Body of pancreas (tissue), 4 donors: Measurements from ENCODE around the gene GRIA3. TPM values are rescaled to one million over a fixed set of nuclear protein-coding genes. Genes with fewer than 3 reads are reported as not detected.

Experiments used
- ATAC-seq: fragments of 150-250 bp; one replicate; pipeline ENCODE4 v1.9.1; 2016
- DNase-seq, 4 donors: peaks; one replicate each; pipeline ENCODE4 v3.0.0-alpha.2; 2019
- H3K27ac ChIP-seq, 4 donors: fragments of 200-600 bp; sonication (generic); 1 replicate in 3 of 4; 2 replicates in 1 of 4; pipeline versions ENCODE4 v1.5.1 to v1.6.1; 2016 to 2019; ENCODE audit warnings: mild to moderate bottlenecking in 1 of 4, mixed read lengths in 1 of 4, moderate library complexity in 1 of 4
- H3K27me3 ChIP-seq, 2 donors: fragments of 200-600 bp; sonication (generic); one replicate each; pipeline ENCODE4 v1.6.0; 2016; ENCODE audit warnings: mild to moderate bottlenecking in 1 of 2
- H3K36me3 ChIP-seq, 2 donors: fragments of 200-600 bp; sonication (generic); replicated peaks in 1 of 2; 2 replicates each; pipeline ENCODE4 v1.5.1; 2016; ENCODE audit warnings: low read depth in 2 of 2; ENCODE audit not compliant: insufficient read depth in 1 of 2
- H3K4me1 ChIP-seq: fragments of 200-600 bp; sonication (generic); one replicate; pipeline ENCODE4 v1.6.0; 2016
- H3K4me3 ChIP-seq, 2 donors: fragments of 200-600 bp; sonication (generic); 1 replicate in 1 of 2; 2 replicates in 1 of 2; pipeline ENCODE4 v1.5.1; 2016 to 2019
- H3K9me3 ChIP-seq, 3 donors: fragments of 200-600 bp; sonication (generic); 1 replicate in 2 of 3; 2 replicates in 1 of 3; pipeline ENCODE4 v1.5.1; 2016
- POLR2A ChIP-seq, 3 donors: fragments of 450-650 bp; IDR thresholded peaks; one replicate each; pipeline ENCODE4 v1.6.1; 2016; ENCODE audit warnings: antibody characterized with exemption in 3 of 3, mild to moderate bottlenecking in 2 of 3
- WGBS, 2 donors: methylation state at CpG; one replicate each; pipeline ENCODE4 v1.1.5; 2017; 5-methylcytosine and 5-hydroxymethylcytosine counted together
- intact Hi-C: fragments of 100-400 bp; cut with DNase I; formaldehyde crosslinking; loops from one replicate; pipeline ENCODE4 v1.15.1; 2023
- total RNA-seq, 2 donors: library from RNA; depleted of rRNA; stranded (reverse); fragments of >200 nt; gene quantifications; one replicate each; pipeline ENCODE4 v1.1.0, GENCODE V29; 2016
- TF ChIP-seq, protein P1 (sequence below), 7 experiments: fragments of 450-650 bp in 4 of 7; fragments of 200-600 bp in 3 of 7; sonication (generic) in 3 of 7; IDR thresholded peaks; one replicate each; pipeline ENCODE4 v1.5.1; 2016 to 2019; ENCODE audit warnings: antibody characterized with exemption in 7 of 7

Gene GRIA3
- total RNA-seq, 2 donors from 2014 or later, result 0.52 to 0.99 TPM

DNA sequence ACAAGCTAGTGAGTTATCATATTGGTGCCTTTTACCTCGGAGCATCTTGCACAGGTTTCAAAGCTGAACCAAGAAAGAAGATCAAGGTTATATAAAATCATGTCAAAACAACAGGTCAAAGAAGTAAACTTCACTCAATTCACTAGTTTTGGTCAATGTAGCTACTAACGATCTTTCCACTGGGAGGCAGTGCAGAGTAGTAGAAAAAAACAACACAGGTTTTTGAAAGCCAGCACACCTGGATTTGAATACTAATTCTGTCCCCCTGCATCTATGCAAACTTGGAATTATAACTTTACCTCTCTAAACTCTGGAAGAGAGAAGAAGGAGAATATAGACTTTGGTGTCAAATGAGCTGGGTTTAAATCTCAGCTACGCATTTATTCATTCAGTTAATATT, 266.1 kb downstream of the GRIA3 start:
- TF ChIP-seq POLR2A (IDR thresholded peaks at IDR 0.05), result no peak
- TF ChIP-seq, protein P1, sequence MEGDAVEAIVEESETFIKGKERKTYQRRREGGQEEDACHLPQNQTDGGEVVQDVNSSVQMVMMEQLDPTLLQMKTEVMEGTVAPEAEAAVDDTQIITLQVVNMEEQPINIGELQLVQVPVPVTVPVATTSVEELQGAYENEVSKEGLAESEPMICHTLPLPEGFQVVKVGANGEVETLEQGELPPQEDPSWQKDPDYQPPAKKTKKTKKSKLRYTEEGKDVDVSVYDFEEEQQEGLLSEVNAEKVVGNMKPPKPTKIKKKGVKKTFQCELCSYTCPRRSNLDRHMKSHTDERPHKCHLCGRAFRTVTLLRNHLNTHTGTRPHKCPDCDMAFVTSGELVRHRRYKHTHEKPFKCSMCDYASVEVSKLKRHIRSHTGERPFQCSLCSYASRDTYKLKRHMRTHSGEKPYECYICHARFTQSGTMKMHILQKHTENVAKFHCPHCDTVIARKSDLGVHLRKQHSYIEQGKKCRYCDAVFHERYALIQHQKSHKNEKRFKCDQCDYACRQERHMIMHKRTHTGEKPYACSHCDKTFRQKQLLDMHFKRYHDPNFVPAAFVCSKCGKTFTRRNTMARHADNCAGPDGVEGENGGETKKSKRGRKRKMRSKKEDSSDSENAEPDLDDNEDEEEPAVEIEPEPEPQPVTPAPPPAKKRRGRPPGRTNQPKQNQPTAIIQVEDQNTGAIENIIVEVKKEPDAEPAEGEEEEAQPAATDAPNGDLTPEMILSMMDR (IDR thresholded peaks at IDR 0.05), result peak in 4 of 7 experiments; percentile 20 to 35 (median 26)
- Histone ChIP-seq H3K27ac (no peak overlapping the region), H3K4me1 (no peaks in the 10 kb centered on the region), H3K27me3 (no peaks in the 10 kb centered on the region), H3K36me3 (no peaks in the 10 kb centered on the region), H3K4me3 (no peak overlapping the region), H3K9me3 (no peaks in the 10 kb centered on the region)
- intact Hi-C loops, result no loop called here
- WGBS, 2 donors, result 51 to 62% methylated on average over 3 of the region's 3 CpGs
- DNase-seq (no peak), ATAC-seq (no peak)

DNA sequence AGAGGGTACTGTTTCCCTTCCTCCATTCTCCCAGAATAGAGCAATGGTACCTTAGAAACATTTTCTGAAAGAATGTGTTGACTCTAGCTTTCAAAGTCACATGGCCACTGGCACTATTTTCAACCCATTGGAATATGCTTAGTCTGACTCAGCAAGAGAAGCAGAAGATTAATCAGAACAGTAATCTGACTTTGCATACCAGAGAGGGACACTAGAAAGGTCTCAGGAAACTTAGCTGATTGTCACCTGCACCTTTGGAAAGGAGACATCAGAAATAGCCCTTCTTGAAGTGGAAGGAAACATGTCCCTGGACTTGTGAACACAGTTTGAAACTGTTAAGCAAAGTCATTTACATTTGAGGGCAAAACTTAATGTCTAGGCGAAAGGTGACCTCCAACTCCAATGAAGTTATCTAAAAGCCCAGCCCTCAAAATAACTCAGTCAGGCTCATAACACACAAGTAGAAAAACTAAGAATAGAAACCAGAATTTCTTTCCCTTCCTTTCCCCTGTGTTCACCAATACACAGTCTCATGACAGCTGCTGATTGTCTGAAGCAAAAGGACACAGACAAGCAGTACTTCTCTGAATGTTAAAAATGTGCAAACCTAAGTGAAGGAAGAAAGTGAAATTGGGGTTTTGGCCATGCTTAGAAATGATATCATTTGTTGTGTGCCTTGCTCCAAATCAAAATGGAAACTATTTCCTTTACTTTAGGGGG, 270.8 kb downstream of the GRIA3 start:
- no peaks in the 10 kb centered on the region for H3K9me3 ChIP-seq
- intact Hi-C loops, result no loop called here
- no peaks in the 10 kb centered on the region for H3K36me3 ChIP-seq
- TF ChIP-seq, protein P1 (IDR thresholded peaks at IDR 0.05), result no peak
- no peak for TF ChIP-seq POLR2A (IDR thresholded peaks at IDR 0.05)
- DNase-seq, result no peak
- 83 to 100% methylated on average over 1 of the region's 1 CpG for WGBS, 2 donors
- ATAC-seq, result no peak
- no peaks in the 10 kb centered on the region for H3K27me3 ChIP-seq
- H3K4me3 ChIP-seq, result no peak overlapping the region
- H3K4me1 ChIP-seq, result no peaks in the 10 kb centered on the region
- no peak overlapping the region for H3K27ac ChIP-seq

- H3K36me3 ChIP-seq, result no peaks in the 10 kb centered on the region
- H3K27me3 ChIP-seq, result no peaks in the 10 kb centered on the region
- H3K4me1 ChIP-seq, result no peaks in the 10 kb centered on the region
- TF ChIP-seq, protein P1 (IDR thresholded peaks at IDR 0.05), result no peak
- TF ChIP-seq POLR2A (IDR thresholded peaks at IDR 0.05), result no peak
- no peak for ATAC-seq
- H3K9me3 ChIP-seq, result no peaks in the 10 kb centered on the region
- WGBS, 2 donors, result 0 to 63% methylated on average over 1 of the region's 1 CpG
- no peak for DNase-seq
- intact Hi-C loops, result no loop called here
- no peak overlapping the region for H3K27ac ChIP-seq
- H3K4me3 ChIP-seq, result no peak overlapping the region
Measured at GRCh38 chrX:123455693-123456092, 271.6 kb downstream of the GRIA3 start.

DNA sequence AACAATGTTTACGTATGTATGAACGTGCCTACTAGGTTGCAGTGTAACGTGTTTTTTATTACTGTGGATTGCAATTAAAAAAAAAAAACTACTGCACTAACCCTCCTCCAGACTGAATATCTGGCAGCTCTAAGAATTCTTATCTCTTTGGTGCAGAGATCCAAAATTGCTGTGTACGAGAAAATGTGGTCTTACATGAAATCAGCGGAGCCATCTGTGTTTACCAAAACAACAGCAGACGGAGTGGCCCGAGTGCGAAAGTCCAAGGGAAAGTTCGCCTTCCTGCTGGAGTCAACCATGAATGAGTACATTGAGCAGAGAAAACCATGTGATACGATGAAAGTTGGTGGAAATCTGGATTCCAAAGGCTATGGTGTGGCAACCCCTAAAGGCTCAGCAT, 280.6 kb downstream of the GRIA3 start:
- Histone ChIP-seq H3K4me1 (no peaks in the 10 kb centered on the region), H3K4me3 (no peak overlapping the region), H3K27me3 (no peaks in the 10 kb centered on the region), H3K36me3 (no peaks in the 10 kb centered on the region), H3K9me3 (no peaks in the 10 kb centered on the region), H3K27ac (no peak overlapping the region)
- WGBS, 2 donors, result 75 to 81% methylated on average over 10 of the region's 10 CpGs
- DNase-seq (no peak), ATAC-seq (no peak)
- TF ChIP-seq POLR2A (IDR thresholded peaks at IDR 0.05), result no peak
- TF ChIP-seq, protein P1 (IDR thresholded peaks at IDR 0.05), result no peak
- intact Hi-C loops, result no loop called here

DNA sequence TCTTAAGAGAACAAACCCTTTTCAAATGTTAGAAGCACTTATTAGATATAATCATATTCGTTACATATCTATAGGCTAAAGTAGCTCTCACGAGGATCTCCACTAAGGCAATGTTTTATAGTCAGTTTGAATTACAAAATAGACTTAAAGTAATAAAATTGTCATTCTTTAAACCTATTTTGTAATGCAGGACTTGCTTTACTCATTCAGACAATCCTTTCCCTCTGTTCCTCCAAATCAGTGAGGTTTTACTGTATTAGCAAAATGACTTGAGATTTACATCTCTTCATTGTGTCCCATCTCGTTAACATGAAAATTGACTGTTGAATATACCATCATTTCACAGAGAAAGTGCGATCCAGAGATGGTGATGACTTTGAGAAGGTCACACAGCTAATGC, 284.4 kb downstream of the GRIA3 start:
- no peaks in the 10 kb centered on the region for H3K36me3 ChIP-seq
- H3K27ac ChIP-seq, result no peak overlapping the region
- no peaks in the 10 kb centered on the region for H3K27me3 ChIP-seq
- DNase-seq, result no peak
- no peaks in the 10 kb centered on the region for H3K4me1 ChIP-seq
- H3K4me3 ChIP-seq, result no peak overlapping the region
- TF ChIP-seq, protein P1 (IDR thresholded peaks at IDR 0.05), result no peak
- TF ChIP-seq POLR2A (IDR thresholded peaks at IDR 0.05), result no peak
- intact Hi-C loops, result no loop called here
- ATAC-seq, result no peak
- H3K9me3 ChIP-seq, result no peaks in the 10 kb centered on the region
- 65 to 67% methylated on average over 4 of the region's 4 CpGs for WGBS, 2 donors
